Prostate gland (tissue), 2 donors: ENCODE results near the gene RGS17. TPM values are rescaled to one million over a fixed set of nuclear protein-coding genes. Genes with fewer than 3 reads are reported as not detected.

Source experiments
- DNase-seq: peaks from one replicate; pipeline ENCODE4 v3.0.0-alpha.2; 2019; ENCODE audit warnings: low spot score
- H3K27ac ChIP-seq, 2 donors: fragments of 200-600 bp; sonication (generic); 2 replicates each; pipeline ENCODE4 v1.5.1; 2017 to 2019
- H3K27me3 ChIP-seq: fragments of 200-600 bp; sonication (generic); replicated peaks from 2 replicates; pipeline ENCODE4 v1.5.1; 2019; ENCODE audit not compliant: insufficient read depth
- H3K36me3 ChIP-seq, 2 donors: fragments of 200-600 bp; sonication (generic); 1 replicate in 1 of 2; 2 replicates in 1 of 2; pipeline versions ENCODE4 v1.5.1 to v1.8.1; 2017 to 2019
- H3K4me1 ChIP-seq: fragments of 200-600 bp; sonication (generic); replicated peaks from 2 replicates; pipeline ENCODE4 v1.5.1; 2019
- H3K4me3 ChIP-seq, 2 donors: fragments of 200-600 bp; sonication (generic); 2 replicates each; pipeline ENCODE4 v1.5.1; 2017 to 2019
- H3K9me3 ChIP-seq: fragments of 200-600 bp; sonication (generic); 2 replicates; pipeline ENCODE4 v1.5.1; 2017
- CTCF ChIP-seq, 4 experiments: fragments of 200-600 bp in 2 of 4; fragments of 450-650 bp in 2 of 4; sonication (generic) in 2 of 4; IDR thresholded peaks; 1 replicate in 3 of 4; 2 replicates in 1 of 4; pipeline ENCODE4 v1.5.1; 2016 to 2019; ENCODE audit warnings: antibody characterized with exemption in 4 of 4, mild to moderate bottlenecking in 2 of 4, moderate library complexity in 2 of 4
- POLR2A ChIP-seq: fragments of 450-650 bp; IDR thresholded peaks from one replicate; pipeline ENCODE4 v1.6.1; 2016; ENCODE audit warnings: antibody characterized with exemption, mild to moderate bottlenecking
- POLR2AphosphoS5 ChIP-seq: sonication (generic); formaldehyde crosslinking; IDR thresholded peaks from one replicate; pipeline ENCODE4 v1.6.1; 2017; ENCODE audit warnings: antibody characterized with exemption
- WGBS: methylation state at CpG from one replicate; pipeline ENCODE4 v1.1.5; 2018; 5-methylcytosine and 5-hydroxymethylcytosine counted together
- intact Hi-C: fragments of 100-400 bp; cut with DNase I; formaldehyde crosslinking; loops from one replicate; pipeline ENCODE4 v1.14.2; 2022
- total RNA-seq, 2 donors: library from RNA; depleted of rRNA; stranded (reverse); fragments of >200 nt; gene quantifications; one replicate each; pipeline ENCODE4 v1.1.0, GENCODE V29; 2016

RGS17 gene
- total RNA-seq, 2 donors from 2014 or later, result 1.6 to 3.3 TPM

DNA sequence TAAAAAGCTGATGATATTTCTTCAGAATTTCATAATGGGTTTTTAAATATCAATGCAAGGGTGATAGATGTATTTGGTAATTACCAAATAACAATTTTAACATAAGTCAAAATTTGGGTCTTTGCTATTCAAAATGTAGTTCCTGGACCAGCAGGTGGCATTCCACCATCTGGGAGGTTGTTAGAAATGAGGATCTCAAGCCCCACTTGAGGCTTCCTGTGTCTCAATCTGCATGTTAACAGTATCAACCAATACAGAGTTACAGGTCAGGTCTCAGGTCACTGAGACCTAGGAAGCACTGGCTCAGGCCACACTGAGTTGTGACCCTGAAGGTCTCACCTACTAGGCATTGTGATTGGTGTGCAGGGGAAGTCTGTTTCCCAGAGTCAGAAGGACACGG lies 71.3 kb downstream of the RGS17 start:
- 92% methylated on average over 1 of the region's 1 CpG for WGBS
- H3K36me3 ChIP-seq, result no peaks in the 10 kb centered on the region
- TF ChIP-seq POLR2A, result no peak
- TF ChIP-seq CTCF (IDR thresholded peaks at IDR 0.05), result no peak
- no peak for TF ChIP-seq POLR2AphosphoS5
- intact Hi-C loops, result no loop called here
- no peaks in the 10 kb centered on the region for H3K9me3 ChIP-seq
- no peaks in the 10 kb centered on the region for H3K4me1 ChIP-seq
- no peaks in the 10 kb centered on the region for H3K27me3 ChIP-seq
- H3K27ac ChIP-seq, result no peak overlapping the region
- no peak overlapping the region for H3K4me3 ChIP-seq
- no peak for DNase-seq

GRCh38 chr6:153059311-153059710 lies 71.8 kb downstream of the RGS17 start:
- Histone ChIP-seq H3K4me1 (no peaks in the 10 kb centered on the region), H3K4me3 (no peak overlapping the region), H3K27me3 (no peaks in the 10 kb centered on the region), H3K36me3 (no peaks in the 10 kb centered on the region), H3K9me3 (no peaks in the 10 kb centered on the region), H3K27ac (no peak overlapping the region)
- DNase-seq, result no peak
- TF ChIP-seq CTCF (IDR thresholded peaks at IDR 0.05), result no peak
- TF ChIP-seq POLR2A, result no peak
- TF ChIP-seq POLR2AphosphoS5, result no peak
- intact Hi-C loops, result no loop called here

DNA sequence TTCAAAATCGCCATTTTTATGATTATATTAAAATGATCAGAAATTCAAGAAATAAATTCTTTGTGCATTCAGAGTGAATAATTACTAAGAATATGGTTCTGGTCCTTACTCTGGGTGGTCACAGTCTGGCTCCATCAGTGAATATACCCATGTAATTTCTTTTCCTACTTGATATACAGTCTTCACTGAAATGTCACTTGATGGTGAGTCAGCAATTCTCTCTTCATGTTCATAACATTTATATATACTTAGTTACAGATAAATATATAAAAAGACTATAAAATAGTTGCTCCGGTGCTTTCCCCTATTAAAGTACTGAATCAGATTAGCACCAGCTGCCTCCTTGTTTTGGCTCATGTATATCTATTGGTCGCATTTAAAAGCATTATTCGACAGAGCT lies 72.2 kb downstream of the RGS17 start:
- Histone ChIP-seq H3K27me3 (no peaks in the 10 kb centered on the region), H3K4me1 (no peaks in the 10 kb centered on the region), H3K36me3 (no peaks in the 10 kb centered on the region), H3K9me3 (no peaks in the 10 kb centered on the region), H3K4me3 (no peak overlapping the region), H3K27ac (no peak overlapping the region)
- WGBS, result 37% methylated on average over 4 of the region's 4 CpGs
- intact Hi-C loops, result no loop called here
- TF ChIP-seq CTCF (IDR thresholded peaks at IDR 0.05) (no peak), POLR2AphosphoS5 (no peak), POLR2A (no peak)
- no peak for DNase-seq

GRCh38 chr6:153058291-153058690 lies 72.8 kb downstream of the RGS17 start:
- no peak for TF ChIP-seq POLR2AphosphoS5
- no peak for TF ChIP-seq POLR2A
- no peak for TF ChIP-seq CTCF (IDR thresholded peaks at IDR 0.05)
- WGBS, result 29% methylated on average over 4 of the region's 4 CpGs

GRCh38 chr6:153056308-153056707 lies 74.8 kb downstream of the RGS17 start:
- intact Hi-C loops, result no loop called here
- Histone ChIP-seq H3K4me3 (no peak overlapping the region), H3K36me3 (no peaks in the 10 kb centered on the region), H3K27me3 (no peaks in the 10 kb centered on the region), H3K27ac (no peak overlapping the region), H3K9me3 (no peaks in the 10 kb centered on the region), H3K4me1 (no peaks in the 10 kb centered on the region)
- TF ChIP-seq POLR2AphosphoS5 (no peak), CTCF (IDR thresholded peaks at IDR 0.05) (no peak), POLR2A (no peak)
- no peak for DNase-seq
- WGBS, result 63% methylated on average over 2 of the region's 2 CpGs

More at GRCh38 chr6:153058291-153058690, 72.8 kb downstream of the RGS17 start:
- no peaks in the 10 kb centered on the region for H3K27me3 ChIP-seq
- DNase-seq, result no peak
- H3K9me3 ChIP-seq, result no peaks in the 10 kb centered on the region
- H3K27ac ChIP-seq, result no peak overlapping the region
- no peak overlapping the region for H3K4me3 ChIP-seq
- intact Hi-C loops, result no loop called here
- no peaks in the 10 kb centered on the region for H3K4me1 ChIP-seq
- no peaks in the 10 kb centered on the region for H3K36me3 ChIP-seq
